GM11168 (cell line): ENCODE data around the gene S100A12.

ENCODE experiments used
- in situ Hi-C: fragments of 300-500 bp; cut with MboI; formaldehyde crosslinking; loops from one replicate; pipeline ENCODE4 v1.12.0; 2022; ENCODE audit warnings: low sequenced_read_pairs; ENCODE audit not compliant: unreplicated experiment

S100A12 gene

GRCh38 chr1:153370146-153370545 is 5.3 kb downstream of the S100A12 start:
- in situ Hi-C loops, result no loop called here

GRCh38 chr1:153368495-153368894 is 6.9 kb downstream of the S100A12 start:
- in situ Hi-C loops, result no loop called here

GRCh38 chr1:153367090-153367489 is 8.3 kb downstream of the S100A12 start:
- in situ Hi-C loops, result no loop called here

GRCh38 chr1:153366261-153366660 is 9.2 kb downstream of the S100A12 start:
- in situ Hi-C loops, result no loop called here

- in situ Hi-C loops, result no loop called here
Observed at GRCh38 chr1:153365696-153366095, 9.7 kb downstream of the S100A12 start.

- in situ Hi-C loops, result no loop called here
Observed at GRCh38 chr1:153364766-153365666, 10.4 kb downstream of the S100A12 start.

- in situ Hi-C loops, result no loop called here
Observed at GRCh38 chr1:153364156-153364555, 11.3 kb downstream of the S100A12 start.

- in situ Hi-C loops, result no loop called here
Observed at GRCh38 chr1:153363641-153364040, 11.8 kb downstream of the S100A12 start.

- in situ Hi-C loops, result no loop called here
Observed at GRCh38 chr1:153362187-153362775, 13.1 kb downstream of the S100A12 start.

GRCh38 chr1:153361480-153362109 is 13.8 kb downstream of the S100A12 start:
- in situ Hi-C loops, result no loop called here

- in situ Hi-C loops, result no loop called here
Observed at GRCh38 chr1:153360592-153361479, 14.6 kb downstream of the S100A12 start.

- in situ Hi-C loops, result no loop called here
Observed at GRCh38 chr1:153360190-153360589, 15.2 kb downstream of the S100A12 start.

GRCh38 chr1:153359241-153359640 is 16.2 kb downstream of the S100A12 start:
- in situ Hi-C loops, result no loop called here

- in situ Hi-C loops, result no loop called here
Observed at GRCh38 chr1:153358691-153358975, 16.8 kb downstream of the S100A12 start.

- in situ Hi-C loops, result no loop called here
Observed at GRCh38 chr1:153357853-153358690, 17.3 kb downstream of the S100A12 start, which contains the start of gene S100A9. Gene S100A9 (plus strand): TSS chr1:153357854. CDS start chr1:153358284, 430 bp downstream.

- in situ Hi-C loops, result no loop called here
Observed at GRCh38 chr1:153357076-153357852, 18.2 kb downstream of the S100A12 start.

GRCh38 chr1:153356392-153357075 is 18.9 kb downstream of the S100A12 start:
- in situ Hi-C loops, result no loop called here

GRCh38 chr1:153355445-153356071 is 19.9 kb downstream of the S100A12 start:
- in situ Hi-C loops, result no loop called here
